GM19395 (cell line): ENCODE measurements around the gene CACNA1G.

Experiments
- ATAC-seq: cut with Tn5 transposase; IDR thresholded peaks from one replicate; pipeline ENCODE4 v1.9.1; 2021; ENCODE audit warnings: mild to moderate bottlenecking, moderate library complexity; ENCODE audit not compliant: unreplicated experiment

CACNA1G gene

DNA sequence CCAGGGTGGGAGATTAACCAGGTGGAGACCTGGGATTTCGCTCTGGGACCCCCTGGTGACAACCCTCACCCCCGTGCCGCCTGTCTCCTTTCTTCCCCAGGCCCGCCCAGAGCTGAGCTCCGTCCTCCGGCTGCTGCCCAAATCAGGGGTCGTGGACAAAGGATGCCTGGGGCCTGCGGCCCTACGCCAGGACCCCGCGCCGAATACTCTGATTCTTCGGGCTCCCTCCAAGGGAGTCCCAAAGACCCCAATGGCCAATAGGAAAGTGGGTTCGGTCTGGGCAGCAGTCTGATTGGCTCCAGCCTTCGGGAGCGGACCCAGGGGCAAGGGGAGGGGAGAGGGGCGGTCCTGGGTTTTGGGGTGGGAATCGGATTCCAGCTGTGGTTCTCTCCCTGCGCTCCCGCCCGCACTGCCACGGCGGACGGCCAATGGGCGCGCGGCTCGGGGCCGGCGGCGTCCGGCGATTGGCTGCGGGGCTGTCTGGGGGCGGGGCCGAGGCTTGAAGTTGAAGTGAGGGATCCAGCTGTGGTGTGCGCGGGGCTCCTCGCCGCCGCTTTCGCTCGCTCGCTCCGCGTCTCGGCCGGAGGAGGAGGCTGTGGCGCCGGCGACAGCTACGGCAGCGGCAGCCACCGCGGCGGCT, at the start of gene CACNA1G:
TSS of gene CACNA1G (plus strand) at position 531 of the 640 bp plus-strand sequence. CDS start 745 bp downstream, outside the sequence.
- peak; percentile 94 for ATAC-seq

DNA sequence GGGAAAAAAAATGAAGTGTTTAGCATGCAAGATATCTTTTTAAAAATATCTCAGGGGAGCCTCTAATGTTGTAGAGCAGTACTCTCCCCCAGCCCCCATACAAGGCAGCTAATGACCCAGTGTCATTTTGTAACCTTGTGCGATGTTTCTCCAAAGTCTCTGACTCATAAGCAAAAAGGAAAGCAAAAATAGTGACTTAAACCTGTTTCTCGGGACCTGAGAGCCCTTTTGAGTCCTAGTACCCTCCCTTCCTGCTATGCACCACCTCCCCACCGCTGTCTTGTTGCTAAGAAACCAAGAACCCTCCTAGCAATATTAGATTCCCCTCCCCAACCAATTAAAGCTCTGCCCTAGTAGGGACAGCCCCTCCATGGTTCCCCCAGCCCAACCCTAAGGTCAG, 49.5 kb upstream of the CACNA1G start:
- peak; percentile 85 for ATAC-seq

DNA sequence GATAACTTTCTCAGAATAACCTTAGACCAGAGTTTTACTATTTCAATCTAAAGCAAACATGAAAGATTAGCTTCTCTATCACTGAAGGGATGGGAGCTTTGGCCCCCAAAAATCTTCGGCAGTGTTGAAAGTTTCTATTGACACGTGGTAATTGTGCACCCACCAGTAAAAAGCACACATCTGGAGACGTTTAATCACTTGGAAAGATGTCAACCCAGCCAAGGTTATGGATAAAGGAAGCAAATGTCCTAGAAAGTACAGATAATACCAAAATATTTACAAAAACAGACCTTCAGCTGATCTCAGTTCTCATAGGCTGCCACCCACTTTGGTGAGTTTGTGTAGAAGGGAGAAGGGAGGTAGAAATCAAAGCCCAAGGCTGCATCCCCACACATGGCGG, 47.0 kb upstream of the CACNA1G start:
- ATAC-seq: no peak

DNA sequence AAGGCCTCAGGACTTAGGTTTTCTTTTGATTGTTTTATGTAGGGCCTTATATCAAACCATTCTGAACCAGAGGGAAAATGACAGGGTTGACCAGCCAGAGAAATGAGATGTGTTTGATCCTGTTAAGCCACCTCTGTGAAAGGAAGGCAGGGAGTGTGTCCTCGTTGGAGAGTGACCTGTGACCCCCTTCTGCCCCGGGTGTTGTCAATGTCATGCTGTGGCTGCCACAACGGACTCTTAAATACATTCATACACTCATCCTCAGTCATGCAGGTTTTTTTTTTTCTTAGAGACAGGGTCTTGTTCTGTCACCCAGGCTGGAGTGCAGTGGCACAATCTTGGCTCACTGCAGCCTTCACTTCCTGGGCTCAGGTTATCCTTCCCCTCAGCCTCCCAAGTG, 46.1 kb upstream of the CACNA1G start:
- ATAC-seq: no peak

DNA sequence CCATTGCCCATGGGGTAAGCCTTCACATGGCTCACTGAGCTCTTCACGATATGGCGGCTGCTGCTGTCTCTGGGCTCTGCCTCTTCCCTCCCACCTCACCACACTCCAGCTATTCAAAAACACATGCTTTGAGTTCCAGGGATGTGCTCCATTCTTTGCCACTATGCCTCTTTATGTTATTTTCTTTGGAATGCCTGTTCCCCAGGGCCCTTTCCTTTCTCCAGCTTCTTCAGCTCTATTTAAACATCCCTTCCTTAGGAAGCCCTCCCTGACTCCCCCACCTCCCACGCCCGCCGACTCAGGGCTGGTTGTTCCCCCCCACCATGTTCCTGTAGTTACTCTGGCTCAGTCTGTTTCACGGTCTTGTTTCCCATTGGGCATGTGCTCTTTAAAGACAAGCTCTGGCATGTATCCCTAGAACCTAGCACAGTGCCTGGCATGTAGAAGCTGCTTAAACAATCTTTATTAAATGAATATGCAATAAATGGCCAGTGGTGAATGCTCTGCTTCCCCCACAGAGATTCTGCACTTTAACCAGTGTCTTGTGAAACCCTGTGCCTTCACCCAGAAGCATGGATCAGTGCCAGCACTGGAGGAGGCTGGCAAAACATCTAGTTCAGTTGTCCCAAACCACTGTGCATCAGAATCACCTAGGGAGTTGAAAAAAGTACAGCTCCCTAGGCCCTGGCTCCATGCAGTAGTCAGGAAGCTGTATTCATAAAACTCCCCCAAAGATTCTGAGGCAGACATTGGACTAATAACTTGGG, 45.4 kb upstream of the CACNA1G start:
- no peak for ATAC-seq

DNA sequence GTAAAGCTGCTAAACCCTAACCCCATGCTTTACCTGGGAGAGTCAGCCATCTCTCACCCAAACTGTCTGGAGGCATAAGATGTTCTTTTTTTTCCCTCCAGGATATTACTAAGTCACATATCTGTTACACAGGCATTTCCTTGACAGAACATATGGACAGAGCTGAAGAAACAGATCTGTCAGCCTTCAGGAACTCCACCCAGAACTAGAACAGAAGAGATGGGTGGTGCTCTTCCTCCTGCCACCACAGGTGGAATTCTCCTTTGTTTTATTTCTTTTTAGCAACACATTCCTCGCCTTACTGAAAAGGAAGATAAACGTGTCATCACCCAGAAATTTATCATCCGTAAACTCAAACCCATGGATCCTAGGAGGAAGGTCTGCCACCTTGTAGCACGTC, 43.5 kb upstream of the CACNA1G start:
- ATAC-seq: no peak

DNA sequence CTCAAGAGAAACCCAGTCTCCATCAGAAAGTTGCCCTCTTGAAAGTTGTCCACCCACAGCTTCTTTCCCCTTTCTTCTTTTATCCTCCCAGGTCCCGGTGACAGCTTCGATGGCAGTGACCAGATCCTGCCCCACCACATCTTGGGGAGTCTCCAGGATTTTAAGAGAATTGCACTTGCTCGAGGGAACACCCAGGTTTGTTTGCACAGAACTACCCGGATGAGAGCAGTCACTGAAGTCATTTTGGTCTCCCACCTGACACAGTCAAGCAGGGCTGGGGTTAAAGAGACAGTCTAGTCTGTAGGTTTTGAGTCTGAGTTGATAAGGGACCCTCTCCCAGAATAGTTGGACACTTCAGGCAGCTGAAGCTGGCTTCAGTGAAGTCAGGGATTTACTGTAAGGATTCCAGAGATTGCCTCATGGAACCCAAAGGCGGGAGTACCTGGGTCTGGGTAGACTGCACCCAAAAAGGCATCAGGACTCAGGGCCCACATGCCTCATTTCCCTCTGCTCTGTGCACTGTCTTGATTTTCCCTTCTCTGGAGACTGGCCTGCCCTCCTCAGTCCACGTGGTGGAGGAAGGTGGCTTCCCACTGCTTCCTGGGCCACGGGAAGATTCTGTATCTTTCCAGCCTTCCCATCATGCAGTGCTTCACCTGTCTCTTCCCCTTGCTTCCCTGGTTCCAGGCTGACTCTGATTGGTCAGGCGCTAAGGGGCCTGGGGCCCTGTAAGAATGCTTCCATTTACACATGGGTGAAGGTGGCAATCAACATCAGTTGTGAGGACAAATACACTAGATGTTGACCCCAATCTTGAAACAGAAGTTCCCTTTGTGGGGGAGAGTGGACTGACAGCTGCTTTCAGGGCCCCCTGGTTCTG, 42.8 kb upstream of the CACNA1G start:
- ATAC-seq: no peak

DNA sequence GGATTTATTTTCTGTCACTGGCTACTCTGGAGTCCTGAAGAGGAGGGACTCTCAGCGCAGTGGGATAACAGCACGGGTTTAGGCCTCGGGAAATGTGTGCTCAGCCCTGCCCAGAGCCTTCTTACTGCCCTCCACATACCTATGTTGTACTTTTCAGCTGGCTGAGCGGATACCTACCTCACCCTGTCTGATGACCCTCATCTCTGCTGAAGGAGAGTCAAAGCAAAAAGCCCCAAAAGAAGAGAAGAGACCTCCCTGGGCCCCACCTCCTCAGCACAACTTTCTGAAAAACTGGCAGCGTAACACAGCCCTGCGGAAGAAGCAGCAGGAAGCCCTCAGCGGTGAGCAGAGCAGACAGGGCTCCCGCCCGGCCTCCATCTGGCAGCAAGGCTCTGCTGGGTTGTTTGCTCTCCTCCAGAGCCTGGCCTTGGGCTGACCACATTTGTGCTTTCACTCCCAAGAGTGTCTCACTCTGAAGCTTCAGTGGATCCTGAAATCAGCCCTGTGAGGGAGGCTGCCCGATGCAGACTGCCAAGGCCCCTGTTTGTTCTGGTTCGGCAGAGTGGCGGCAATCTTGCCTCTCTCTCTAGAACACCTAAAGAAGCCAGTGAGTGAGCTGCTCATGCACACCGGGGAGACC, 42.0 kb upstream of the CACNA1G start:
- no peak for ATAC-seq

DNA sequence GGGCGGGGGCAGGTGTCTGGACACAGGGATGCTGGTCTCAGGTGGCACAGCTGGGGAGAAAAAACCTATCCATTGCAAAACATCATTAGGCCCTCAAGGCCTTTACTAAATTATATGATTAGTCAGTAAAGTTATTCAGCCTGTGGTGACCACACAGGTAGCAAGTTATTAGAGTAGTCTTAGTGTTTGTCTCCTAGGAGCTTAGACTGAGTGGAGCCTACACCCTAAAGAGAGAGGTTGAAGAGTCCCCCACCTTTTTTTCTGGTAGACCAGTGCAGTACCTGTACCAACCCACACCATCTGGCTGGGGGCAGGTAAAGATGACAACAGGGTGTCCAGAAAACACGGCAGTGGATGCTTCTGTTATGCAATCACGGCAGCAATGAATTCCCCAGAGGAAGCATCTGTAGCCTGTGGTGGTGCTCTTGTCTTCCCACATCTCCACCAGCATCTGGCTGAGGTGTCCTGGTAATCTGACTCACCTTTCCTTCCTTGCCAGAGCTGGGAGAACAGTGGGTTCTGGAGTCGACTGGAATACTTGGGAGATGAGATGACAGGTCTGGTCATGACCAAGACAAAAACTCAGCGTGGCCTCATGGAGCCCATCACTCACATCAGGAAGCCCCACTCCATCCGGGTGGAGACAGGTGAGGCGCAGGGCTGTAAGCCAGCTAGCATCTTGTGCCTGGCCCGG, 41.2 kb upstream of the CACNA1G start:
- ATAC-seq: no peak

DNA sequence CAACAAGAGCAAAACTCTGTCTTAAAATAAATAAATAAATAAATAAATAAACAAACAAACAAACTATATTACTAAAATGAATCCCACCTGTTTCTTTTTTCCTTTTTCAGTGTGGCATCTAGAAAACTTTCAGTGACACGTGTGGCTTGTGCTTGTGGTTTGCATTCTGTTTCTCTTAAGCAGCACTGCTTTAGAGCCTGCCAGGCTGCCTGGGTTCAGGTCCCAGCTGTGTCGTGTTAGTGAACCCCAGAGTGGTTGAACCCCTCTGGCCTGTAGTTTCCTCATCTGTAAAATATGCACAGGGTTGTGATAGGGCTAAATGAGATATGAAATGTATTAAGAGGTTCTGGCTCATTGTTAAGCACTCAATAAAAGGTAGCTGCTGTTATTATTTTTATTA, 40.0 kb upstream of the CACNA1G start:
- no peak for ATAC-seq

DNA sequence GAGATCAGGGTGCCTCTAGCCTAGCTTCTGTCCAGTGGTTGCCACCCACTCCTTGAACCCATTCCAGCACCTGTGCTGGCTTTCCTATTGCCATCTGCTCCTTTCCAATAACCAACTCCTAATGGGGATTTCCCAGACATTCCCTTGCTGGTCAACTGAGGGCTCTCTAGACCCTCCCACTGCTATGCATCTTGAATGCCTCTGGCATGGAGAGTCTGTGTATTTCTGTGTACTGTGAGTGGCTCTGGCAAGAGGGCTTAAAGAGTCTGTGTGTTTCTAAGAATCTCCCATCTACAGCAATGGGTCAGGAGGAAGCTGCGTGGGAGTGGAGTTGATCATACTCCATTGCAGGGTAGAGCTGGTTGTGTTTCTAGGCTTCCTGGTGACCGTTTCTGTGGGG, 39.0 kb upstream of the CACNA1G start:
- no peak for ATAC-seq

DNA sequence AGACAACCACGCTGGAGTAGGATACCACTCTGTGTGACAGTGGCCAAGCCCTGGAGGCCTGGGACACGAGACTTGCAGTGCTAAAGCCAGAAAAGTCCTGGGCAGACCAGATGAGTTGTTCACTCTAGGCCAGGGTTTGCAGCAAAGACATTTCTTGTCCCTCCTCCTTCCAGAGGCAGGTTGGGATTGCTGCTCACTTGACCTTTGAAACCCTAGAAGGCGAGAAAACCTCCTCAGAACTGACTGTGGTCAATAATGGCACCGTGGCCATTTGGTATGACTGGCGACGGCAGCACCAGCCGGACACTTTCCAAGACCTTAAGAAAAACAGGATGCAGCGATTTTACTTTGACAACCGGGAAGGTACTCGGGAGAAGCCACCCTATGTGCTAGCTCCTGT, 37.7 kb upstream of the CACNA1G start:
- no peak for ATAC-seq

DNA sequence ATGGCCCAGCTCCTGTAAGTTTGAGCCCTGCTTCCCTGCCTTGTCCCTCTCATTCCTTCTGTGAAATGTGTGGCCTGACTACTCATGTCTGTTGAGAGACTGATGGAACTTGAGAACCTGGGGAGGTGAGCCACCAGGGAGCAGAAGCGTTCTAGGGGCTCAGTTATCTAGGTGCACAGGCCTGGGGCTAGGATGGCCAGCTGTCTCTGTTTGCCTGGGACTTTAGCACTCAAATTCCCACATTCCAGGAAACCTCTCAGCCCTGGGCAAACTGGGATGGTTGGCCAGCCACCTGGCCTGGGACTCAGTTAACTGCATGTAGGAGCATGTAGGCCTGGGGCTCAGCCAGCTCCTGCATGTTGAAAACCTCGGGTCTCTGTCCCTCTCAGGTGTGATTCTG, 37.3 kb upstream of the CACNA1G start:
- ATAC-seq: no peak

DNA sequence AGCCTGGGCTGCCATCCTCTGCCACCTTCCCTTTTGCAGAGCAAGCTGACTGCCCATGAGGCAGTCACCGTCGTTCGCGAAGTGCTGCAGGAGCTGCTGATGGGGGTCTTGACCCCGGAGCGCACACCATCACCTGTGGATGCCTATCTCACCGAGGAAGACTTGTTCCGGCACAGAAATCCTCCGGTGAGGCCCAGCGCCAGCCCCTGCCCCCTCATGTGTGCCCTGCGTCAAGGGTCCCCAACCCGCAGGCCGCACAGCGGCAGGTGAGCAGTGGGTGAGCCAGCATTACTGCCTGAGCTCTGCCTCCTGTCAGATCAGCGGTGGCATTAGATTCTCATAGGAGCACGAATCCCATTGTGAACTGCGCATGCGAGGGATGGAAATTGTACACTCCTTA, 35.7 kb upstream of the CACNA1G start:
- no peak for ATAC-seq

DNA sequence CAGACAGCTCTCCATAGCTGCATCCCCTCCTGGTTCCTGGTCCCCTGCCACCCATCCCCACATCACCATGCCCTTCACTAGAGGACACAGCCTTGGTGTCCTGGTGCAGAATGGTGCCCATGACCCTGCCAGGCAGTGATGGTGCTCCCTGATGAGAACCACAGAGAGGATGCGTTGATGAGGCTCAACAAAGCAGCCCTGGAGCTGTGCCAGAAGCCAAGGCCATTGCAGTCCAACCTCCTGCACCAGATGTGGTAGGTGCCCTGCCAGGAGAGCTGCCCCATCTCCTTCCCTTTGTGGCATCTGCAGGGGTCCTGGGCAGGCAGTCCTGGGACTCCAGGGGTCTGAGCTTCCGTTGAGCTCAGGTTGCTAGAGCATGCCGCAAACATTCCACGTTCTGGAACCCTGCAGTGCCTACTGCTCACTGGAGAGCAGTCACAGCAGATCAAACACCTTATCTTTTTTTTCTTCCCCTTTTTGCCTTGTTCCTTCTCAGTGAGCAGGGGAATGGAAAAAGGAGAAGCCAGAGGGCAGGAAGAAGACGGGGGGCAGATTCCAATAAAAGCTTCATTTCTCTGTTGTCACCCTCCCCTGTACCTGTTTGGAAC, 33.3 kb upstream of the CACNA1G start:
- ATAC-seq: no peak

DNA sequence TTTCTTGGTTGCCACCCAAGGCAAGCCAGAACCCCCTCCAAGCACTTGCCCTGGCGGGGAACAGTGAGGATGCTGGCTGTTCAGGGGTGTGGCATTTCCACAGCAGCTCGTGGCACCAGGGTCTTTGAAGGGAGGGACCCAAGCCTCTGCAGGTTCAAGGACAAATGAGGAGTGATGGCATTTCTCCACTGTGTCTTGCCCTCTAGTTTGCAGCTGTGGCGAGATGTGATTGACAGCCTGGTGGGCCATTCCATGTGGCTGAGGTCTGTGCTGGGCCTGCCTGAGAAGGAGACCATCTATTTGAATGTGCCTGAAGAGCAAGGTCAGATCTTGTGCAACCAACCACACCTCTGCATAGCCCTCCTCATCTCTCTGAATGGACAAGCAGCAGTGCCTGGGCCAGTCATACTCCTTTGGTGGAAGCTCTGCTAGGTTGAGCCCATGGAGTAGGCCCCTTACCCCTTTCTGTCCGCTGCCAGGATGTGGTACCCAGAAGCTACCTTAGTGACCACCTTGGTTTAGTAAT, 32.5 kb upstream of the CACNA1G start:
- no peak for ATAC-seq

DNA sequence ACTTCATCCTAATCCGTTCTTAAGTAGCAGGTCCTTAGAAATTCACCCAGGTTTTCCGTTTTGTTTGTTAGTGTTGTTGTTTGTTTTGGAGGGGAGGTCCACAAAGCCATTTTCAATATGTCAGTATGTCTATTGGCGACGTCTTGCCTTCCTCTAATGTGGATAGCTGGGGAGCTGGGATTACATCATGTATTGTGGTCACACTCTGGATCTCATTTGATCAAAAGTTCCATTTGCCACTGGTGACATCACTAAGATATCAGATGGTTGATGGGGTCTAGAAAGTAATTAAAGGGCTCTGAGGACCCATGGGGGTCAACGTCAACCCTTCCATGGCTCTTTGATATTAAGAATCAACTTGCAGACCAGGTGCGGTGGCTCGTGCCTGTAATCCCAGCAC, 30.7 kb upstream of the CACNA1G start:
- ATAC-seq: no peak

DNA sequence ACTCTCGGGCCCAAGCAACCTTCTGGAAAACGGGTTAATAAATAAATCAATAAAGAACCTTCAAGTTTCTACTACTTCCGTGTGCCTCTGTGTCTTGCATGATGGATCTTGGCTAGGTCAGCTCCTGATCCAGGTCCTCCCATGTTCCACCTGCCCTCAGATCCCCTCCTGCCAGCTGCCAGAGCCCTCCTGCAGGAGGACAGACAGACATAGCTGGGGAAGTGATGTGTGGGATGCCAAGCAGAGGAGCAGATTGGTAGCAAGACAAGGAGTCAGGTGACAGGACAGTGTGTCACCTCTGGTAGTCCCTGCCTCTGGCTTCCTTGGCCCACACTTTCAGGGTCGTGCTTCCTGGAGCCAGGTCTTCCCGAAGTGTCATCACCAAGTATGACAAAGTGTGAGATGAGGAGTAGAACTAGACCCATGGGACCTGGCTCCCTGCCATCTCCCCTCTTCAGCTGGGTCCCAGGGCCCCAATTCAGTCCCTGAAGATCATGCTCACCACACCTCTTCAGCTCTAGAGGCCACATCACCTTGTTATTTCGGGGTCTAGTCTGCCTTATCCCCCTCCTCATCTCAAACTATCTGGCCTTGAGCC, 29.0 kb upstream of the CACNA1G start:
- ATAC-seq: no peak

DNA sequence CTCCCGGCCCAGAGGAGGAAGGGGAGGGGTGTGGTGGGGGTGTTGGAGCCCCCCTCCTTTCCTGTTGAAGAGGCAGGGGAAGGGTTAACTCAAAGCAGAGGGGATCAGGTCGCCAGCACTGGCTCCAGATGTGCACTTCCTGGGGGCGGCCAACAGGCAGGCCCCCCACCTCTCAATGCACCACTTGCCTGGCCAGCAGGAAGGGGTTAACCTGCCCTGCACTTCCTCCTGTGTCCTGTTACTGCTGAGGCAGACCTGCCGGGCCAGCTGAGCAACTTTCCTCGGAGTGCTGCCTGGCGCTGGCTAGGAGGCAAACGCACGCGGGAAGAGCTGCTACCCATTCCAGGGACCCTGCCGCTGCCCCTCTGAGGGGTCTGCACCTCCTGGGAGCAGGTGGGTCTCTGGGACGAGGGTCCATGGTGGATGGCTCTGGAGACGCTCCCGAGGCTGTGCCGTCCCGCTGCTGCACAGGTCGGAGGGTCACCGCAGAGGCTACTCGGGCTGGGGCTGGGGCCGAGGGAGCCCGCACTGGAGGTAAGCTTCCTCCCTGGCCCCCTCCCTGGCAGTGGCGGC, 28.0 kb upstream of the CACNA1G start, which contains the start of gene EPN3:
TSS of gene EPN3 (plus strand) at position 284 of the 573 bp plus-strand sequence. CDS start 3,822 bp downstream, outside the sequence.
- no peak for ATAC-seq
